ENCODE data around the gene PLLP.
"Not testable (repeated sequence)": the region's sequence is repeated elsewhere in the genome, so short reads cannot be mapped to it uniquely, and the experiment has no call there.

PLLP gene

GRCh38 chr16:57271063-57271345, 13.5 kb downstream of the PLLP start:
- no peak for DNase-seq

DNA sequence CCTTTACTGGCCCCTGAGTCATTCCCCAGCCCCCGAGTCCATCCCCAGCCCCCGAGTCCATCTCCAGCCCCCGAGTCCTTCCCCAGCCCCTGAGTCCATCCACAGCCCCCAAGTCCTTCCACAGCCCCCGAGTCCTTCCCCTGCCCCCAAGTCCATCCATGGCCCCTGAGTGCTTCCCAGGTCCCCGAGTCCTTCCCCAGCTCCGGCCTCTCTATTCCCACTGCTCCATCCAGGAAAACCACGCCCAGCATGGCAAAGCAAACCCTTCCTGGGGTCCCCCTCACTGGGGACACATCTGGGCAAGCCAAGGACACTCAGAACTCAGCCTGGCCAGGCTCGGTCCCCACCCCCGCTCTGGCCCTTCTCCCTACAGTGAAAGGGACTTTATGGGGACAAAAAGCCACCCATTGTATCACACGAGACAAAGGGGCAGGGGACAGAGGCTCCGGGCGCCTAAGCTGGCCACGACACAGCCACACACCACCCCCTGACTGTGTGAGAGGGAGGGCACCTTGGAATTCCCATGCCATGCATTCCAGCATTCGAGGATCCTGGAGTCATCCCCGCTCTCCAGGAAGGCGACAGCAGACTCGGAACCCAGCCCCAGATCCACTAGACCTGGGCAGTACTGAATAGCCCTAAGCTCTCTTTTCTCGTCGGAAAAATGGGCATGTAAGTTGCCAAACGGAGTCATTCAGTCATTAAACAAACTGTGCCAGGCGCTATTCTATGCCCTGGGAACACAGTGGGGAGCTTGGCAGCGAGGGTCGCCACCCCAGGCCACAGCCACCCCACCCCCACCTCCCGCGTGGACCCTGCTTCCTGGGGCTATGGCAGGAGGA, 14.0 kb downstream of the PLLP start:
- no peak for DNase-seq

DNA sequence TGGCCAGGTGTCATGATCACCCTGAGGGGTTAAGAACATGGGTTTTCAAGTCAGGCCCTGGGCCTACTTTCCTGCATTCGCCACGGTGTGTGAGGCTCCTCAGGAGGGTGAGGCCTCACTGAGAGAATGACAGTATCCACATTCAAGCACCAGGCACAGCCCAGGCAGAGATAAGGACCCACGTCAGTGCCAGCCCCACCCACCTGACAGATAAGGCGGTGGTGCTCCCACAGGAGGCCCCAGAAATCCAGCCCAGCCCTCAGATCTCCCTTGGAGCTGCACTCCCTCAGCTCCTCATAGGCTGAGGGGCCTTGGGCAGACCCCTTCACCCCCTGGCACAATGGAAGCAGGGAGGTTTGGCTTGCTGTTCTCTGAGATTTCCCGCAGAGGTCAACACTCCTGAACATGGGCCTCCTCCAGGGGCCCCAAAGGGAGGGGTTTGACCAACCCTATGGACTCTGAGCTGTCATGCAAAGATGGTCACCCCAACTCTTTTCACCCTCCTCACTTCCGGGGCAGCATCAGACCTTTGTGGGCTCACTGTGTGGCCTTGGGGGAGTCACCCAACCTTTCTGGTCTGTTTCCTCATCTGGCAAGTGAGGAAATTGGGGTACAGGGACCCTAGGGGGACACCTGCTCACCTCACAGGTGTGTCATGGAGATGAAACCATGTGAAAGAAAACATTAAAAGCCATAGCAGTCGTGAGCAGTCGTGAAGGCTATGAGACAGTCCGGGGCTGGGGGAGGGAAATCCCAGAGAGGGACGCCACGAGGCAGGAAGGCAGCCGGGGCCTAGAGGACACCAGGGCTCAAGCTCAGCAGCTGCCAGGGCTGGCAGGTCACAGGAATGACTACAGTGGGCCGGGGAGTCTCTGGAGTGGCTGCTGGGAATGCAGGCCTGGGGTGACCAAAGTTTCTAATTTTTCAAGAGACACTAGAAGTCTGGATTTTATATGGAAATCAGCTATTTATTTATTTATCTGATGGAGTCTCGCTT, 15.4 kb downstream of the PLLP start:
- no peak for DNase-seq

DNA sequence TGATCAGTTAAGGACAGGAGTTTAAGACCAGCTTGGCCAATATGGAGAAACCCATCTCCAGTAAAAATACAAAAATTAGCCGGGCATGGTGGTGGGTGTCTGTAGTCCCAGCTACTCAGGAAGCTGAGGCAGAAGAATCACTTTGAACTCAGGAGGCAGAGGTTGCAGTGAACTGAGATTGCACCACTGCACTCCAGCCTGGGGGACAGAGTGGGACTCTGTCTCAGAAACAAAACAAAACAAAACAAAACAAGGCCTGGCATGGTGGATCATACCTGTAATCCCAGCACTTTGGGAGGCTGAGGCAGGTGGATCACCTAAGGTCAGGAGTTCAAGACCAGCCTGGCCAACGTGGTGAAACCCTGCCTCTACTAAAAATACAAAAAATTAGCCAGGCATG, 17.1 kb downstream of the PLLP start:
- not testable (repeated sequence) for DNase-seq

GRCh38 chr16:57266531-57267260, 17.8 kb downstream of the PLLP start:
- no peak for DNase-seq

- DNase-seq: no peak
Observed at GRCh38 chr16:57265850-57266530, 18.5 kb downstream of the PLLP start.

DNA sequence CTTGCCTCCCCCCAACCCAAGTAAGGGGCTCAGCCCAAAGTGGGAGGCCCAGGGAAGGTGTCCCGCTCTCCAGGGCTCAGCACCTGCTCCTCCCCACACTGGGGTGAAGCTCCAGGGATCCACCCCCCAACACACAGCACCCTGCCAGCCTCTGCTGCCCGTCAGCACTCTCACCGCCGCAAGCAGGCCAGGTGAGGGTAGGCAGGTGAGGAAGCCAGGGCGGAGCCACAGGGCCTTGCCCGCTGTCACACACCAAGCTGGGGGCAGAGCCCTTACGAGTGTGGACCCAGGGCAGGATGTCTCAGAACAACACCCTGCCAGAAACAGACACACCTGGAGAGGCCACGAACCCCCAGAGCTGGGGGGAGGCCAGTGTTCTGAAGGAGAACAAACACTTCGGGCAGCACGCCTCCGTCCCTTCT, 19.5 kb downstream of the PLLP start:
- DNase-seq: no peak

GRCh38 chr16:57264381-57264780, 20.1 kb downstream of the PLLP start:
- DNase-seq: no peak

- no peak for DNase-seq
Observed at GRCh38 chr16:57263541-57264351, 20.7 kb downstream of the PLLP start.

DNA sequence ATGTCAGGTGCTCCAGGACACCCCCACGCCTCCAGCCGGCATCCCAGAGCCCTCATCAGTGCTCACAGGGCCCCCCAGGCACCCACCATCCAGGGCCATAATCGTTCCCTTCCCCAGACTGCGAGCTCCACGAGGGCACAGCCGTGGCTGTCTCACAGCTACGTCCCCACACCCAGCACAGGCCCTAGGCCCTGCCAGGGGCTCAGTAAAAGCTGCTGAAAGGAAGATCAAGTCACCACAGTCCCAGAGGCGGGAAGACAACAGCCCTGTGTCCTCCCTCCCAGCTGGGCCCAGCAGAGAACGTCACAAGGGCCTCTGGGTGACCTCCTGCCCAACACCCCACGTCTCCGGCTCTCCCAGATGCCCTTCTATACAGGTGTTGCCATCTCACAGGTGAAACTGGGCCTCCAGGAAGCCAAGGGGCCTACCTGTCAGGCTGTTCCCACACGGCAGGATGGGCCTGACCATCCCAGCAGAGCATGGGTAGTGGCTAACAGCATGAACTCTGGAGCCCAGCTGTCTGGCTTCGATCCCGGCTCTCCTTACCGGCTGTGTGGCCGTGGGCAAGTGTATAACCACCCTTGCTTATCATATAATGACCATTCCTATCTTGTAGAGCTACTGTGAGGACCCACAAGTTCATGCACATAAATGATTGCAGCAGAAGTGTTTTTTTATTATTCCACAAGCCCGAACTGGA, 21.5 kb downstream of the PLLP start:
- no peak for DNase-seq

DNA sequence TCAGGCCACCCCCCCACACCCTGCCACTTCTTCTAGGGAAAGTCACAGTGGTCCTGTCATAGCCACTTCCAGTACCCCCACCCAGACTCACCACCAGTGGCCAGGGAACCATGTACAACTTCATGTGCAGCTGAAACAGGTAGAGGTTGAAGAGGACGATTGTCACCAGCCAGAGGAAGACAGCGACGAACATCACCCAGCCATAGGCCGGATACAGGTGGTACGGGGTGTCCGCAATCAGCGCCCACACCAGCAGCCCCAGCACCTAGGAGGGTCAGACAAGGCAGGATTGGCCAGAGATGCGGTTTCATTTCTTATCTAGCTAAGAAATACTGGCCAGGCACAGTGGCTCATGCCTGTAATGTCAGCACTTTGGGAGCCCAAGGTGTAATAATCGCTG, 22.7 kb downstream of the PLLP start:
- DNase-seq: no peak

- no peak for DNase-seq
Observed at GRCh38 chr16:57260294-57260929, 24.1 kb downstream of the PLLP start.

GRCh38 chr16:57258910-57259475, 25.5 kb downstream of the PLLP start:
- DNase-seq: no peak

DNA sequence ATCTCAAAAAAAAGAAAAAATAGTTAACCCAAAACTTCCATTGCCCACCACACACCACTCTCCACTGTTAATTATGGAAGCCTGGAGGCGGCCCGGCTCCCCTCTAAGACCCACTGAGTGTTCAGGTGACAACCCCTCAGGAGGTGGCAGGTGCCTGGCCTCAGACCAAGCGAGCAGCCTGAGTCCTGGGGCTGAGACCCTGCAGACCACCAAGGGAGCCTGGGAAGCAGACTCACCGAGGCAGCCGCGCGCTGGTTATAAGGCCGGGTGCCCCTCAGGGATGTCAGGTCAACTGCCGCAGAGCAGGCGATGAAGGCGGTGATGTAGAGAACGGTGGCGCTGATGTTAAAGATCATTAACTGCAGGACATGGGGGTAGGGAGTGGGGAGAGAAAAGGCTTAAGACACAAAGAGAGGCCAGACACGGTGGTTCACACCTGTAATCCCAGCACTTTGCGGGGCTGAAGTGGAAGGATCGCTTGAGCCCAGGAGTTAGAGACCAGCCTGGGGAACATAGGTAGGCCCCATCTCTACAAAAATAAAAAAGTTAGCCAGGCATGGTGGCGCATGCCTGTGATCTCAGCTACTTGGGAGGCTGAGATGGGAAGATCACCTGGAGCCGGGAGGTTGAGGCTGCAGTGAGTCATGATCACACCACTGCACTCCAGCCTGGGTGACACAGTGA, 26.1 kb downstream of the PLLP start:
- no peak for DNase-seq

- DNase-seq: no peak
Observed at GRCh38 chr16:57257455-57258070, 26.9 kb downstream of the PLLP start.

DNA sequence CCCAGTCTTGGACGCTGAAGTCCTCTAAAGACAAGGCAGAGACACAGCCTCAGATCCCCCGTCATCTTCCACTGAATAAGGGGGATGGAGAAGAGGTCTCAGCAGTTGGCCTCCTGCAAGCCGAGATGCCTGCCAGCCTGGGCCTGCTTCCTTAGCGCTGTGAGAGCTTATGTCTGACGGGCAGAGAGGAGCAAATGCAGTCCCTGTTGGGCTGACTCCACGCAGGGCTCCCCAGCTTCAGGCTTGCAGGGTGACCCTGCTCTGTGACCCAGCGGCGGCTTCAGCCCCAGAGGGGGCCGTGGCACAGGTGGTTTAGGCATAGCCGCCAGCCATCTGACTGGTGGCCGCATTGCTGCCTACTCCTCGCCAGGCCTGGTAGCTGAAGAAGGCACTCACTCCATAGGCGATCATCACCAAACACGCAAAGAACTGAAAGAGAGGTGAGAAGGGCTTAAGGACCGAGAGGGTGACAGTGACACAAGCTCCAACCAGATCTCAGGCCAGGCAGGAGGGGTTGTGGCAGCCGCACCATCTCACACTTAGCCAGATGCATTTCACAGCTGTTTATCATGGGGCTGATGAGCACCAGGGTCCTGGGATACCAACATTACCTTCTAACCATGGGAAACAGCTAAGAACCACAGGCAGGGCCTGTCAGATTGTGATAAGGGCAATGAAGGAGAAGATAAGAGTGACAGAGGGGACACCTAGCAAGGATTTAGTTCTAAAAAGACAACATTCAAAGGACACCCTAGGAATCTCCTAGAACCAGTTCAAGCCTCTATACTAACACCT, 27.7 kb downstream of the PLLP start:
- DNase-seq: no peak

- DNase-seq: no peak
Observed at GRCh38 chr16:57255686-57256415, 28.6 kb downstream of the PLLP start.

Data from T-helper 9 cell (primary cell).